WTC11 (cell line): ENCODE measurements around the gene ZMYND12.

ENCODE experiments used
- GABPB1 ChIP-seq: sonication (generic); formaldehyde crosslinking; IDR thresholded peaks from 2 replicates; pipeline ENCODE4 v1.8.1; 2023; ENCODE audit warnings: mild to moderate bottlenecking, missing genetic modification reagents
- TF ChIP-seq, protein P1 (sequence below): sonication (generic); formaldehyde crosslinking; IDR thresholded peaks from 2 replicates; pipeline ENCODE4 v1.8.0; 2022; ENCODE audit warnings: missing genetic modification reagents
- TF ChIP-seq, protein P2 (sequence below): sonication (generic); formaldehyde crosslinking; IDR thresholded peaks from 2 replicates; pipeline ENCODE4 v1.8.0; 2023; ENCODE audit warnings: mild to moderate bottlenecking, missing genetic modification reagents
- TF ChIP-seq, protein P3 (sequence below): sonication (generic); formaldehyde crosslinking; IDR thresholded peaks from 2 replicates; pipeline ENCODE4 v1.8.0; 2022; ENCODE audit warnings: mild to moderate bottlenecking, missing genetic modification reagents
- TF ChIP-seq, protein P4 (sequence below): fragments of 200-600 bp; IDR thresholded peaks from 2 replicates; pipeline ENCODE4 v1.8.0; 2022; ENCODE audit warnings: antibody characterized with exemption
- TF ChIP-seq, protein P5 (sequence below): sonication (generic); formaldehyde crosslinking; IDR thresholded peaks from 2 replicates; pipeline ENCODE4 v1.8.1; 2023; ENCODE audit warnings: mild to moderate bottlenecking, missing genetic modification reagents, borderline replicate concordance

DNA sequence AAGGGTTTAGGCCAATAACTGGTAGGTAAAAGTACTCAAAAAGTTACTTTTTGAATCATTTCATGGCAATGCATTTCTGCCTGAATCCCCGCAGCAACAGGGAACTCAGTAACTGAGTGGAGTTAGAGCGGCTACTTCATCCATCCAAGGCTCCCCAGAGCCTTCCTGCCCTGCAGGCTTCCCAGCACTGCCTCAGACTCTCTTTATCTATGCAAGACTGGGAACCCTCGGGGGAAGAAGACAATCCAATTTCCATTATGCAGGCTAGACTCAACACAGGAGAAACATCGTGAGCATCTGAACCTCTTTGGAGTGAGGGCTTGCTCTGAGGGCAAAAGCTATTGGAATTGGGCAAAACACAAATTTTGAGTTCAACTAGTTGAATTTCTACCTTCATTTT lies 23.1 kb downstream of the ZMYND12 start:
- TF ChIP-seq, protein P1, sequence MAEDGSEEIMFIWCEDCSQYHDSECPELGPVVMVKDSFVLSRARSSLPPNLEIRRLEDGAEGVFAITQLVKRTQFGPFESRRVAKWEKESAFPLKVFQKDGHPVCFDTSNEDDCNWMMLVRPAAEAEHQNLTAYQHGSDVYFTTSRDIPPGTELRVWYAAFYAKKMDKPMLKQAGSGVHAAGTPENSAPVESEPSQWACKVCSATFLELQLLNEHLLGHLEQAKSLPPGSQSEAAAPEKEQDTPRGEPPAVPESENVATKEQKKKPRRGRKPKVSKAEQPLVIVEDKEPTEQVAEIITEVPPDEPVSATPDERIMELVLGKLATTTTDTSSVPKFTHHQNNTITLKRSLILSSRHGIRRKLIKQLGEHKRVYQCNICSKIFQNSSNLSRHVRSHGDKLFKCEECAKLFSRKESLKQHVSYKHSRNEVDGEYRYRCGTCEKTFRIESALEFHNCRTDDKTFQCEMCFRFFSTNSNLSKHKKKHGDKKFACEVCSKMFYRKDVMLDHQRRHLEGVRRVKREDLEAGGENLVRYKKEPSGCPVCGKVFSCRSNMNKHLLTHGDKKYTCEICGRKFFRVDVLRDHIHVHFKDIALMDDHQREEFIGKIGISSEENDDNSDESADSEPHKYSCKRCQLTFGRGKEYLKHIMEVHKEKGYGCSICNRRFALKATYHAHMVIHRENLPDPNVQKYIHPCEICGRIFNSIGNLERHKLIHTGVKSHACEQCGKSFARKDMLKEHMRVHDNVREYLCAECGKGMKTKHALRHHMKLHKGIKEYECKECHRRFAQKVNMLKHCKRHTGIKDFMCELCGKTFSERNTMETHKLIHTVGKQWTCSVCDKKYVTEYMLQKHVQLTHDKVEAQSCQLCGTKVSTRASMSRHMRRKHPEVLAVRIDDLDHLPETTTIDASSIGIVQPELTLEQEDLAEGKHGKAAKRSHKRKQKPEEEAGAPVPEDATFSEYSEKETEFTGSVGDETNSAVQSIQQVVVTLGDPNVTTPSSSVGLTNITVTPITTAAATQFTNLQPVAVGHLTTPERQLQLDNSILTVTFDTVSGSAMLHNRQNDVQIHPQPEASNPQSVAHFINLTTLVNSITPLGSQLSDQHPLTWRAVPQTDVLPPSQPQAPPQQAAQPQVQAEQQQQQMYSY, result no peak
- TF ChIP-seq, protein P2, sequence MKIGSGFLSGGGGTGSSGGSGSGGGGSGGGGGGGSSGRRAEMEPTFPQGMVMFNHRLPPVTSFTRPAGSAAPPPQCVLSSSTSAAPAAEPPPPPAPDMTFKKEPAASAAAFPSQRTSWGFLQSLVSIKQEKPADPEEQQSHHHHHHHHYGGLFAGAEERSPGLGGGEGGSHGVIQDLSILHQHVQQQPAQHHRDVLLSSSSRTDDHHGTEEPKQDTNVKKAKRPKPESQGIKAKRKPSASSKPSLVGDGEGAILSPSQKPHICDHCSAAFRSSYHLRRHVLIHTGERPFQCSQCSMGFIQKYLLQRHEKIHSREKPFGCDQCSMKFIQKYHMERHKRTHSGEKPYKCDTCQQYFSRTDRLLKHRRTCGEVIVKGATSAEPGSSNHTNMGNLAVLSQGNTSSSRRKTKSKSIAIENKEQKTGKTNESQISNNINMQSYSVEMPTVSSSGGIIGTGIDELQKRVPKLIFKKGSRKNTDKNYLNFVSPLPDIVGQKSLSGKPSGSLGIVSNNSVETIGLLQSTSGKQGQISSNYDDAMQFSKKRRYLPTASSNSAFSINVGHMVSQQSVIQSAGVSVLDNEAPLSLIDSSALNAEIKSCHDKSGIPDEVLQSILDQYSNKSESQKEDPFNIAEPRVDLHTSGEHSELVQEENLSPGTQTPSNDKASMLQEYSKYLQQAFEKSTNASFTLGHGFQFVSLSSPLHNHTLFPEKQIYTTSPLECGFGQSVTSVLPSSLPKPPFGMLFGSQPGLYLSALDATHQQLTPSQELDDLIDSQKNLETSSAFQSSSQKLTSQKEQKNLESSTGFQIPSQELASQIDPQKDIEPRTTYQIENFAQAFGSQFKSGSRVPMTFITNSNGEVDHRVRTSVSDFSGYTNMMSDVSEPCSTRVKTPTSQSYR (CRISPR knock-in tag), result no peak
- TF ChIP-seq, protein P3, sequence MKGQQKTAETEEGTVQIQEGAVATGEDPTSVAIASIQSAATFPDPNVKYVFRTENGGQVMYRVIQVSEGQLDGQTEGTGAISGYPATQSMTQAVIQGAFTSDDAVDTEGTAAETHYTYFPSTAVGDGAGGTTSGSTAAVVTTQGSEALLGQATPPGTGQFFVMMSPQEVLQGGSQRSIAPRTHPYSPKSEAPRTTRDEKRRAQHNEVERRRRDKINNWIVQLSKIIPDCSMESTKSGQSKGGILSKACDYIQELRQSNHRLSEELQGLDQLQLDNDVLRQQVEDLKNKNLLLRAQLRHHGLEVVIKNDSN, result no peak
- TF ChIP-seq, protein P4, sequence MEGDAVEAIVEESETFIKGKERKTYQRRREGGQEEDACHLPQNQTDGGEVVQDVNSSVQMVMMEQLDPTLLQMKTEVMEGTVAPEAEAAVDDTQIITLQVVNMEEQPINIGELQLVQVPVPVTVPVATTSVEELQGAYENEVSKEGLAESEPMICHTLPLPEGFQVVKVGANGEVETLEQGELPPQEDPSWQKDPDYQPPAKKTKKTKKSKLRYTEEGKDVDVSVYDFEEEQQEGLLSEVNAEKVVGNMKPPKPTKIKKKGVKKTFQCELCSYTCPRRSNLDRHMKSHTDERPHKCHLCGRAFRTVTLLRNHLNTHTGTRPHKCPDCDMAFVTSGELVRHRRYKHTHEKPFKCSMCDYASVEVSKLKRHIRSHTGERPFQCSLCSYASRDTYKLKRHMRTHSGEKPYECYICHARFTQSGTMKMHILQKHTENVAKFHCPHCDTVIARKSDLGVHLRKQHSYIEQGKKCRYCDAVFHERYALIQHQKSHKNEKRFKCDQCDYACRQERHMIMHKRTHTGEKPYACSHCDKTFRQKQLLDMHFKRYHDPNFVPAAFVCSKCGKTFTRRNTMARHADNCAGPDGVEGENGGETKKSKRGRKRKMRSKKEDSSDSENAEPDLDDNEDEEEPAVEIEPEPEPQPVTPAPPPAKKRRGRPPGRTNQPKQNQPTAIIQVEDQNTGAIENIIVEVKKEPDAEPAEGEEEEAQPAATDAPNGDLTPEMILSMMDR, result no peak
- TF ChIP-seq, protein P5, sequence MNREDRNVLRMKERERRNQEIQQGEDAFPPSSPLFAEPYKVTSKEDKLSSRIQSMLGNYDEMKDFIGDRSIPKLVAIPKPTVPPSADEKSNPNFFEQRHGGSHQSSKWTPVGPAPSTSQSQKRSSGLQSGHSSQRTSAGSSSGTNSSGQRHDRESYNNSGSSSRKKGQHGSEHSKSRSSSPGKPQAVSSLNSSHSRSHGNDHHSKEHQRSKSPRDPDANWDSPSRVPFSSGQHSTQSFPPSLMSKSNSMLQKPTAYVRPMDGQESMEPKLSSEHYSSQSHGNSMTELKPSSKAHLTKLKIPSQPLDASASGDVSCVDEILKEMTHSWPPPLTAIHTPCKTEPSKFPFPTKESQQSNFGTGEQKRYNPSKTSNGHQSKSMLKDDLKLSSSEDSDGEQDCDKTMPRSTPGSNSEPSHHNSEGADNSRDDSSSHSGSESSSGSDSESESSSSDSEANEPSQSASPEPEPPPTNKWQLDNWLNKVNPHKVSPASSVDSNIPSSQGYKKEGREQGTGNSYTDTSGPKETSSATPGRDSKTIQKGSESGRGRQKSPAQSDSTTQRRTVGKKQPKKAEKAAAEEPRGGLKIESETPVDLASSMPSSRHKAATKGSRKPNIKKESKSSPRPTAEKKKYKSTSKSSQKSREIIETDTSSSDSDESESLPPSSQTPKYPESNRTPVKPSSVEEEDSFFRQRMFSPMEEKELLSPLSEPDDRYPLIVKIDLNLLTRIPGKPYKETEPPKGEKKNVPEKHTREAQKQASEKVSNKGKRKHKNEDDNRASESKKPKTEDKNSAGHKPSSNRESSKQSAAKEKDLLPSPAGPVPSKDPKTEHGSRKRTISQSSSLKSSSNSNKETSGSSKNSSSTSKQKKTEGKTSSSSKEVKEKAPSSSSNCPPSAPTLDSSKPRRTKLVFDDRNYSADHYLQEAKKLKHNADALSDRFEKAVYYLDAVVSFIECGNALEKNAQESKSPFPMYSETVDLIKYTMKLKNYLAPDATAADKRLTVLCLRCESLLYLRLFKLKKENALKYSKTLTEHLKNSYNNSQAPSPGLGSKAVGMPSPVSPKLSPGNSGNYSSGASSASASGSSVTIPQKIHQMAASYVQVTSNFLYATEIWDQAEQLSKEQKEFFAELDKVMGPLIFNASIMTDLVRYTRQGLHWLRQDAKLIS (CRISPR knock-in tag), result no peak
- no peak for TF ChIP-seq GABPB1 (CRISPR knock-in tag)
